ENCODE measurements around the gene COPB2.

DNA sequence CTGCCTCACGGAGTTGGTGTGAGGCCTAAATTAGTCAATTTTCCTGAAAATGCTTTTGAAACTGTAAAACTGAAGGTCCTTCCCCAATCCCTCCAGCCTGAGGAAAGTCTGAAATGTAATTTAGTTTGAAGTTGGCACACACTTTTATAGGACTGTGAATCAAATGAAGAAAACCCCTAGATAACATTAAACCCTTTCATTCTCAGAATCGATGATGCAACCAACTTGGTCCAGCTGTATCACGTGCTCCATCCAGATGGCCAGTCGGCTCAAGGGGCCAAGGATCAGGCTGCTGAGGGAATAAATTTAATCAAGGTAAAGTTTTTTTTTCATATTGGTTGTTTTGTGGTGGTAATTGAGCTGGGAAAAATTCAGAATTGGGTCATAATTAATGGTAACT is 34.0 kb downstream of the COPB2 start:
- TF ChIP-seq, protein P1, sequence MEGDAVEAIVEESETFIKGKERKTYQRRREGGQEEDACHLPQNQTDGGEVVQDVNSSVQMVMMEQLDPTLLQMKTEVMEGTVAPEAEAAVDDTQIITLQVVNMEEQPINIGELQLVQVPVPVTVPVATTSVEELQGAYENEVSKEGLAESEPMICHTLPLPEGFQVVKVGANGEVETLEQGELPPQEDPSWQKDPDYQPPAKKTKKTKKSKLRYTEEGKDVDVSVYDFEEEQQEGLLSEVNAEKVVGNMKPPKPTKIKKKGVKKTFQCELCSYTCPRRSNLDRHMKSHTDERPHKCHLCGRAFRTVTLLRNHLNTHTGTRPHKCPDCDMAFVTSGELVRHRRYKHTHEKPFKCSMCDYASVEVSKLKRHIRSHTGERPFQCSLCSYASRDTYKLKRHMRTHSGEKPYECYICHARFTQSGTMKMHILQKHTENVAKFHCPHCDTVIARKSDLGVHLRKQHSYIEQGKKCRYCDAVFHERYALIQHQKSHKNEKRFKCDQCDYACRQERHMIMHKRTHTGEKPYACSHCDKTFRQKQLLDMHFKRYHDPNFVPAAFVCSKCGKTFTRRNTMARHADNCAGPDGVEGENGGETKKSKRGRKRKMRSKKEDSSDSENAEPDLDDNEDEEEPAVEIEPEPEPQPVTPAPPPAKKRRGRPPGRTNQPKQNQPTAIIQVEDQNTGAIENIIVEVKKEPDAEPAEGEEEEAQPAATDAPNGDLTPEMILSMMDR (IDR thresholded peaks at IDR 0.05; ENCODE audit: poor library complexity): no peak
- TF ChIP-seq EZH2 (IDR thresholded peaks at IDR 0.05; ENCODE audit: borderline replicate concordance): no peak

Data from hepatocyte (in vitro differentiated cells).